ENCODE measurements around the gene ARMCX5. TPM values are rescaled to one million over a fixed set of nuclear protein-coding genes. Genes with fewer than 3 reads are reported as not detected.

The ARMCX5 gene
- total RNA-seq, 1 experiment from 2014 or later = 22.4 TPM

GRCh38 chrX:102651242-102652011 is 52.1 kb downstream of the ARMCX5 start, which contains the start of gene GPRASP1:
Gene GPRASP1, plus strand, starts transcription at chrX:102651483. Its CDS starts 2,431 bp downstream, at chrX:102653914.
- no peak within 1 kb of the TSS for H3K27ac Mint-ChIP-seq (ENCODE audit: unreplicated experiment)
- intact Hi-C loops (cut with micrococcal nuclease; ENCODE audit: unreplicated experiment) = no loop called here
- H3K36me3 Mint-ChIP-seq (ENCODE audit: insufficient read depth, unreplicated experiment) = peaks cover 8% of the 10 kb centered on the region
- TF ChIP-seq CTCF (IDR thresholded peaks at IDR 0.05; ENCODE audit: unreplicated experiment) = no peak
- no peak within 1 kb of the TSS for H3K4me3 Mint-ChIP-seq (ENCODE audit: low read depth, unreplicated experiment)
- no peaks in the 10 kb centered on the region for H3K4me1 Mint-ChIP-seq (ENCODE audit: low read depth, unreplicated experiment)
- DNase-seq = no peak
- H3K27me3 Mint-ChIP-seq (ENCODE audit: unreplicated experiment) = no peaks in the 10 kb centered on the region
- H3K9me3 Mint-ChIP-seq (ENCODE audit: low read depth, unreplicated experiment) = no peaks in the 10 kb centered on the region
- CTCF ChIA-PET = no interaction called here
- BruUV-seq (replicated peaks) = no TSS peak

DNA sequence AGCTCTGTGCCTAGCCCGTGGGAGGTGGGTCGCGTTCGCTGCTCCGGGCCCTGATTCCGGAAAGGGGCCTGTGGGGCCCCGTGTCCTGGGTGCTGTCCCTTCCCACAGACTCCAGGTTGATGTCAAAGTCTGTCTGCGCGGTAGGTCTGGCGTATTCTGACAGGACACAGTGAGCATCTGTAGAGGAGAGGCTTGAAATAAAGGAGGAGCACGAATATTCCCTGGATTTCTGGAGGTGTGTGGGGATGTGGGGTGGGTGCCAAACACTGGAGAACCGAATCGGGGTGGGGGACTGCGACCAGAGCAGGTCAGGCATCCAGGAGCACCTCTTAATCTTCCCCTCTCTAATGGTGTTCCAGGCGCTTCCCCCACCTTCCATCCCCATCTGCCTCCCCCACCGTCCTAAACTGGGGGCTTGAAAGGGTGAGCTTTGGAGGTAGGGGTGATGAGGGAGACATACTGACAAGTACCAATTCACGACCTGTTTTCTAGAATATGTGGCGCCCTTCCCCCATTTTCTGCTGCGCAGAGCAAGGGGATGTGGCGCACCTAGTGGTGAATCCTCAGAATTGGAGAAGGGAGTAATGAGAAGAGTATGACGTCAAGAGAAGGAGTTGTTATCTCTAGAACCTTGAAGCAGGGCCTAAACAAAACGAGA is 52.8 kb downstream of the ARMCX5 start:
- intact Hi-C loops (cut with micrococcal nuclease; ENCODE audit: unreplicated experiment) = no loop called here

More for the DNA sequence above, 52.8 kb downstream of the ARMCX5 start:
- CTCF ChIA-PET = no interaction called here
- peaks cover 8% of the 10 kb centered on the region for H3K36me3 Mint-ChIP-seq (ENCODE audit: insufficient read depth, unreplicated experiment)
- TF ChIP-seq CTCF (IDR thresholded peaks at IDR 0.05; ENCODE audit: unreplicated experiment) = no peak
- H3K4me3 Mint-ChIP-seq (ENCODE audit: low read depth, unreplicated experiment) = no peak overlapping the region
- H3K9me3 Mint-ChIP-seq (ENCODE audit: low read depth, unreplicated experiment) = no peaks in the 10 kb centered on the region
- H3K27me3 Mint-ChIP-seq (ENCODE audit: unreplicated experiment) = no peaks in the 10 kb centered on the region
- no peak for DNase-seq
- no TSS peak for BruUV-seq (replicated peaks)
- no peak overlapping the region for H3K27ac Mint-ChIP-seq (ENCODE audit: unreplicated experiment)
- no peaks in the 10 kb centered on the region for H3K4me1 Mint-ChIP-seq (ENCODE audit: low read depth, unreplicated experiment)

Other genes with a start within 250 kb of the ARMCX5 start
- not detected in 2 replicates for gene NXF2B, start 159.5 kb upstream of the ARMCX5 start, total RNA-seq (2022)
- gene TCP11X2, start 127.7 kb upstream of the ARMCX5 start, total RNA-seq (2022) = not detected in 2 replicates
- 1.8 and 1.9 TPM in 2 replicates for gene TMSB15A, start 82.8 kb upstream of the ARMCX5 start, total RNA-seq (2022)
- gene GPRASP1, start 52.0 kb downstream of the ARMCX5 start, total RNA-seq (2022) = 3.6 and 3.9 TPM in 2 replicates
- gene GPRASP2, start 112.9 kb downstream of the ARMCX5 start, total RNA-seq (2022) = 7.1 and 9.0 TPM in 2 replicates
- gene GPRASP3, start 121.2 kb downstream of the ARMCX5 start, total RNA-seq (2022) = 4.9 and 5.5 TPM in 2 replicates